ENCODE measurements around the gene SLC51B.
A peak's percentile ranks its signal among the peaks of the same experiment; 100 is the strongest.
"Not testable (repeated sequence)": the region's sequence is repeated elsewhere in the genome, so short reads cannot be mapped to it uniquely, and the experiment has no call there.

The SLC51B gene

GRCh38 chr15:65042776-65043327 is 2.3 kb upstream of the SLC51B start:
- DNase-seq, result no peak

- DNase-seq, result not testable (repeated sequence)
These were observed 969 bp upstream of the SLC51B start for GRCh38 chr15:65044218-65044617.

GRCh38 chr15:65048241-65048640 is 3.1 kb downstream of the SLC51B start:
- DNase-seq, result no peak

- DNase-seq, result peak; percentile 69 to 84 (median 80)
These were observed 4.2 kb downstream of the SLC51B start for GRCh38 chr15:65049418-65049840.

GRCh38 chr15:65050270-65050669 is 5.1 kb downstream of the SLC51B start:
- no peak for DNase-seq

- no peak for DNase-seq
These were observed 6.1 kb downstream of the SLC51B start for GRCh38 chr15:65051266-65051665.

GRCh38 chr15:65052956-65053355 is 7.8 kb downstream of the SLC51B start:
- no peak for DNase-seq

- peak in 2 of 5 donors; percentile 27 to 37 for DNase-seq
These were observed 9.4 kb downstream of the SLC51B start for GRCh38 chr15:65054333-65055200.

- DNase-seq, result no peak
These were observed 10.1 kb downstream of the SLC51B start for GRCh38 chr15:65055201-65055870.

GRCh38 chr15:65056106-65056505 is 10.9 kb downstream of the SLC51B start:
- no peak for DNase-seq

GRCh38 chr15:65056868-65057548 is 11.8 kb downstream of the SLC51B start:
- no peak for DNase-seq

GRCh38 chr15:65057549-65057940 is 12.4 kb downstream of the SLC51B start:
- no peak for DNase-seq

GRCh38 chr15:65058394-65059368 is 13.5 kb downstream of the SLC51B start:
- DNase-seq, result no peak

- no peak for DNase-seq
These were observed 14.2 kb downstream of the SLC51B start for GRCh38 chr15:65059369-65059750.

- no peak for DNase-seq
These were observed 14.9 kb downstream of the SLC51B start for GRCh38 chr15:65059931-65060596.

- no peak for DNase-seq
These were observed 15.6 kb downstream of the SLC51B start for GRCh38 chr15:65060641-65061397.

- DNase-seq, result no peak
These were observed 16.9 kb downstream of the SLC51B start for GRCh38 chr15:65062061-65062460.

- no peak for DNase-seq
These were observed 17.5 kb downstream of the SLC51B start for GRCh38 chr15:65062726-65063125.

GRCh38 chr15:65066001-65066634 is 20.9 kb downstream of the SLC51B start:
- DNase-seq, result no peak

All from T-helper 1 cell (primary cell).